Renal cortical epithelial cell (primary cell): ENCODE measurements around the gene VSIG10L2. TPM values are rescaled to one million over a fixed set of nuclear protein-coding genes. Genes with fewer than 3 reads are reported as not detected.

Experiments
- DNase-seq: peaks from one replicate; pipeline ENCODE4 v3.0.0-alpha.2; 2011; ENCODE audit warnings: low read depth
- total RNA-seq: library from RNA; depleted of rRNA; stranded (reverse); fragments of >200 nt; gene quantifications from 2 replicates; pipeline ENCODE4 v1.2.3, GENCODE V29; 2014

The VSIG10L2 gene
- total RNA-seq, 1 donor from 2014 or later, result not detected

DNA sequence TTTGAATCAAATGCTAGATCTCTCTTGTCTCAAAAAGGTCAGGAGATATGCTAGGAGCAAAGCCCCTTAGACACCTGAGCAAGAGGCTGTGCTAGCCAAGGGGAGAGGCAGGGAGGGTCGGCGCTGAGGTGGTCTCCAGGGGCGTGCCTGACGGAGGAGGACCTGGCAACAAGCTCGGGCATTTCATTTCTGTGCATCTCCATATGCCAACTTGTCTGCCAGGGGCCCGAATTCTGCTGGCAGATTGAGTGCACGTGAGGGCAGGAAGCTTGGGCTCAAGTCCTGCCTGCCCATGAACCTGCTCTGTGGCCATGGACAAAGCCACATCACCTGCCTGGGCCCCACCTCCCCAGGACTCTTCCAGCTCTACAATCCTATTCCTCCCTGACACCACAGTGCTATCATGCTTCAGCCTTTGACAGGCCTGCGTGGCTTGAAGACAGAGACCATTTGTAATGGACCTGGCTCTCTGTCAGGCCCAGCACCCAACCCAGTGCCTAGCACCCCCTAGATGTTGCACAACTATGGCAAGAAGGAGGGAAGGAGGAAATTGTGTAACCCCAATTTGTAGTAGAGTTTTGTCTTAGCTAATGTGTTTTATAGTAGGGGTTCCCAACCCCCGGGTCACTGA, 16.3 kb upstream of the VSIG10L2 start:
- no peak for DNase-seq

DNA sequence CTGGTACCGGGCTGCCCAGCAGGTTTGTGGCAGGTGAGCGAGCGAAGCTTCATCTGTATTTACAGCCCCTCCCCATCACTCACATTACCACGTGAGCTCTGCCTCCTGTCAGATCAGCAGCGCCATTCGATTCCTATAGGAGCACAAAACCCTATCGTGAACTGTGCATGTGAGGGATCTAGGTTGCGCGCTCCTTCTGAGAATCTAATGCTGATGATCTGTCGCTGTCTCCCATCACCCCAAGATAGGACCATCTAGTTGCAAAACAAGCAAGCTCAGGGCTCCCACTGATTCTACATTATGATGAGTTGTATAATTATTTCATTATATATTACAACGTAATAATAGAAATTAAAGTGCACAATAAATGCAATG, 15.8 kb upstream of the VSIG10L2 start:
- no peak for DNase-seq

DNA sequence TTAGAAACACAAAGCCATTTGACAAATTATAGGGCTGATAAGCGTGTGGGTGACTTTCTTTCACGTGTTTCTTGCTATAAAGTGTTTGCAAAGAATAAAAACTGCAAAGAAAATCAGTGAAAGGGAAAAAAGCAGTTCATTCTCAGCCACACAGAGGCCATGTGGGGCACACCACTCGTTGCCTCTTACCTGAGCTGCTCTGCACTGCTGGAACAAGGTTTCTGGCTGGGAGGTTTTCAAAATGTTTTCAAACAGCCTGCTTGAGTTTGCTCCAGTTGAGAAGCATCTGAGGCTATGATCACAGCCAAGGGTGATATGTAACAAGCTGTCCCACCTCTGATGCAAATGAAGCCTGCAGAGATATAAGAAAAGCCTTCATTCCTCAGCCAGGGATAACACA, 14.7 kb upstream of the VSIG10L2 start:
- DNase-seq, result no peak

DNA sequence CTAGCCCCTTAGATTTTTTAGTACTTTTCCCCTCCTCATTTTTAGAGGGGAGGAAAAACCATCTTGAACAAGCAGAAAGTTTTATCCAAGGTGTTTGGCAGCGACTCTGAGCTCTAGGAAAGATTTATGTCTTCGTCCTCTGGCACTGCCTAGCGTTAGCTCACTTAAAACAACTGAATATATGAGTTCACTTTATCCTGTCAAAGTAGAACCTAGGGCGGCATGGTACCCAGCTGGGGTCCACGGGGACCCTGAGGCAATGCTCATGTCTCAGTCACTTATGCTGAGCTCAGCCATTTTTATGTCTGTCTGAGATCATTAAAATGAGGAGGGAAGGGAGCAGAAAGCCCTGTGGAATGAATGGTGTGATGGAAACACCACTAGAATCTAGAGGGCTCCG, 14.2 kb upstream of the VSIG10L2 start:
- no peak for DNase-seq

DNA sequence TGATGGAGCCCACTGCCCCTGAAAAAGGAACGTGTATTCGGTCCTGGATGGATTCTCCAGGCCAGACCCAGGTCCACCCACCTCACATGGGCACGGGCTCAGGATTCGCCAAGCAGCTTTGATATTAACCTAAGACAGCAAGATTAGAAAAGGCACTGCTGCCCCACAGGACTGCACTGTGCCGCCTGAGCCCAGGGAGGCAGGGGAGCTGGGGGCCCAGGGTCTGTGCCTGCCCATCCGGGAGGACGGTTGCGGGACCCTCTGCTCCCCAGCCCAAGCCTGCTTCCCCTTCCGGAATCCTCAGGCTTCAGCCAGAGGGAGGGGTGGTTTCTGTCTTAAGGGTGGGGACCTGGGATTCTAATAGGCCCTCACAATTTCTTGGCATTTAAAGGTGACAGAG, 13.5 kb upstream of the VSIG10L2 start:
- no peak for DNase-seq

DNA sequence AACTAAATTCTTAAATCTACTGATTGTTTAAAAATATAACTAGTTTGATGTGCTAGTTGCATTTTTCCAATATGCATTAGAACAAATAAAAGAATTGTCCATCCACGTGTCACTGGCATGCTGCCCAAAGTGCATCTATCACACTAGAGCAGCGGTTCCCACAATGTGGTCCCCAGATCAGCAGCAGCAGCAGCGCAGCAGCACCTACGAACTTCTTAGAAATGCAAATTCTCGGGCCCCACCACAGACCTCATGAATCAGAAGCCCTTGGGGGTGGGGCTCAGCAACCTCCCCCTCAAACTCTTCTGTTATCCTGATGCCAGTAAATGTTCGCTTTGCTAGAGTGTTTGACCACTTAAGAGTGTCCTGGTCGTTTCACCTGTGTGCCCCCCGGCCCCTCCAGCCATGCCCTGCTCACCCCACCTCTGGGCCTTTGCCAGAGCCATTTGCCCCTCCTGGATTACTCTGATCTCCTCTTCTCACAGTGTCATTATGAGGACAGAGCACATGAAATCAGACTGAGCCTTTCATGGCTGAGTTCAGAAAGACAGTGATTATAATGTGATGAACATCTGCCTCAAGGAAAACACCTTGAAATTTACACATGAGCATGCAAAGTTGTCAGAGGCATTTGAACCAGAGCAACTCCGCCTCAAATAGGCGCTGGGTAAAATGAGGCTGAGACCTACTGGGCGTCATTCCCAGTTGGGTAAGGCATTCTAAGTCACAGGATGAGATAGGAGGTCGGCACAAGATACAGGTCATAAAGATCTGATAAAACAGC, 12.6 kb upstream of the VSIG10L2 start:
- no peak for DNase-seq

DNA sequence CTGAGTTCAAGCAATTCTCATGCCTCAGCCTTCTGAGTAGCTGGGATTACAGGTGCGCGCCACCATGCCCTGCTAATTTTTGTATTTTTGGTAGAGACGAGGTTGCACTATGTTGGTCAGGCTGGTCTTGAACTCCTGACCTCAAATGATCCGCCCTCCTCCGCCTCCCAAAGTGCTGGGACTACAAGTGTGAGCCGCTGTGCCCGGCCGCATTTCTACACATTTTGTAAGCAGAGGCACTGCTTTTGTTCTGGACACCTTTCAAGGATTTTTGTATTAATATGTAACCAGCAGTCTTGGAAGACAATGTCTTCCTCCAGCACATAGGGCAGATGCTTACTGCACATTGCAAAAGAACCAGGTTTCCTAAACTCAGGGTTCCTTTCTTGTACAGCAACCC, 11.4 kb upstream of the VSIG10L2 start:
- no peak for DNase-seq

DNA sequence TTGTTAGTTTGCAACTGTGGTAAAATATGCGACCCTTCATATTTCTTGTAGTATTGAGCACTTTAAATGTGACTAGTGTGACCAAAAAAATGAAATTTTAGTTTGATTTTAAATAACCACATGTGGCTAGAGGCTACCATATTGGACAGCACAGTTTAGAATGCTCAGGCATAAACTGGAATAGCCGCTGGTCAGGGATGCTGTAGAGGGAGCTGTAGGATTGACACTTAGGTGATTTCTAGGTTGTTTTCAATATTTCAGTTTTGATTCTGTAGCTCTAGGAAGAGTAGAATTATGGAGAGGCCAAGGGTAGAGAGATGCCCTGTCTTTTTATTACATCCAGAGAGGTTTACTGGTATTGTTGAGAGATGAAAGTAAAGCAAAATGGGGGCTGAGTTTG, 10.8 kb upstream of the VSIG10L2 start:
- no peak for DNase-seq

DNA sequence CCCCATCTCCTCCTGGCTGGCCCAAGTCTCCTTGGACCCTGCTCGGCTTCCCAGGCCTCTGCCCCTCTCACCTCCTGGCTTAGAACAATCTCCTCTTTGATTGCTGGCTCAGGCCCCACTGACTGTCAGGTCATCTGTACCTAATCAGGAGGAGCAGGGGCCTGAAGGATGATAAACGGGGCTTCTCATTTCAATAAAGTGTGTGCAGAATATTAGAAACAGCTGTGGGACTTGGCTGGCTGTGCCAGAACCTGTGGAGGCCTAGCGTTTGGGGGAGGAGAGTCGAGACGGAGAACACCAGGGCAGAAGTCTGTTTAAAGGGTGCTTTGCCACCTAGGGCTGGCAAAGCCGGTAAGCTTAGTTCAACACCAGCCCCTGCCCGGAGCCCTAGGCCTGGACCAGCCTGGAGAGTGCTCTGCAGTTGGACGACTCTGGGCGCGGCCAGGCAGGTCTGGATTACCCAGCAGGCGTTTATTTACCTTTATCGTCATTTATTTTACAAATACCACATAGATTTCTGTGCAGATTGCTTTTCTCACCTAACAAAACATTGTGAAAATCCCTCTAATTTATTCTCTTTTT, 10.1 kb upstream of the VSIG10L2 start:
- DNase-seq, result no peak

DNA sequence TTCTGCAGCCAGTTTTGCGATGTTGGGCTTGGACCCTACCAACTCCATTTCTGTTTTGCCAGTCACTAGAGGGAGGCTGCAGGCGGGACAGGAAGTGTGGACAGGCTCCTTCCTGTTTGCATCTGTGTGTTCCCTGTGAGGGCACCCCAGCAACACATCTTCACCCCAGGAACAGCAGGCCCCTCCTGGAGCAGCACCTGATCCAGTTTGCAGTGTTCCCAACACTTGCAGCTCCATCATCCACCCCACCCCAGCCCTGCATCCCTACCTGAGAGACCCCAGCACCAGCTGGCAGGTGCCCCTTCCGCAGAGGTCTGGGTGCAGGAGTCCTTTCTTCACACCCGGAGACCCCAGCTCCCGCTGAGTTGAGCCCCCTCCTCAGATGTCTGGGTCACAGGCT, 7.4 kb upstream of the VSIG10L2 start:
- no peak for DNase-seq

DNA sequence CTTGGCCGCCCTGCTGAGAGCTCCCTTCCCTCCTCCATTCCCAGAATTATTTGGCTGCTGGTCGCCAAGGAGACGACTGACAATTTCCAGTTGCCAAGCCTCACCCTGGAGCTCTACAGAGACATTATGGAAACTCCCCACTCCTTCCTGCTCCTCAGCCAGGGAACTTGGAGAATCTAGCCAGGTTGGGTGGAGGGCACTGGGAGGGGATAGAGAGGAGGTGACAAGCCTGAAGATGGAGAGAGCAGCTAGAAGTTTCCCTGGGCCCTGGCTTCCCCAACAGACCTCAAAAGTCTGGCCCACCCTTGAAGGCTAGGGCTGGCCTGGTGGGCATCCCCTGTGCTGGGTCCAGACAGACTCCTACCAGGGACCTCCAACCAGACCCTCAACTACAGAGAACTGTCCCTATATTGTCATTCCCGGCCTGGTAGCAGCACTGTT, 6.7 kb upstream of the VSIG10L2 start:
- DNase-seq, result no peak

DNA sequence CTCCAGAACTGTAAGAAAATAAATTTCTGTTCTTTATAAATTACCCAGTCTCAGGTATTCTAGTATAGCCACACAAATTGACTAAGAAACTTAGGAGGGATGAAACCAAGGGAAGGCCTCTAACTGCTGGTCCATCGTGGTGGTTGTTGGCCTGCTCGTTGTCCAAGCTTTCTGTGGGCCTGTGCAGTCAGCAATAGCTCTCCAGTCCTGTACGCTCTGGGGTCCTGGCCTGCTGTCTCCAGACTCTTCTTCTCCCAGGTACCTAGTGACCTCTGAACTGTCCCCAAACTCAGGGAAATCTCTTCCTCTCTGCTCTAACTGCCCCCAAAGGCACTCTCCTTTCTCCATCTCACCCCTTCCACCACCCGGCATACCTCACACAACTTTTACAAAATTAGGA, 5.7 kb upstream of the VSIG10L2 start:
- no peak for DNase-seq

DNA sequence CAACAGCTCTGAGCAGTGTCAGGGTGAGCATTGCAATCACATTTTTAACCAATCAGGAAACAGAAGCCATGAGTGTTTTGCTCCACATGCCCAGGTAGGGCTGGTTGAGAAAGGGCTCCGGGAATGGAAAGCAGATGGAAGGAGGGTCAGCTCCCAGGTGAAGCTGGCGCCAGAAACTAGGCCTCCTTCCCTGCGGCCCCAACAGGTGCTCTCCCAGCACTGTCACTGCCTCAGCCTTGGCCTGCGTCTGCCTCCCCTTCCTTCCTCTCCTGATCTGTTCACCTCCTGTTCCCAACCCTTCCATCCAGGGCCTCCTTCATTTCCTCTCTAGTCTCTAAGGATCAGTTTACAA, 4.6 kb upstream of the VSIG10L2 start:
- no peak for DNase-seq

DNA sequence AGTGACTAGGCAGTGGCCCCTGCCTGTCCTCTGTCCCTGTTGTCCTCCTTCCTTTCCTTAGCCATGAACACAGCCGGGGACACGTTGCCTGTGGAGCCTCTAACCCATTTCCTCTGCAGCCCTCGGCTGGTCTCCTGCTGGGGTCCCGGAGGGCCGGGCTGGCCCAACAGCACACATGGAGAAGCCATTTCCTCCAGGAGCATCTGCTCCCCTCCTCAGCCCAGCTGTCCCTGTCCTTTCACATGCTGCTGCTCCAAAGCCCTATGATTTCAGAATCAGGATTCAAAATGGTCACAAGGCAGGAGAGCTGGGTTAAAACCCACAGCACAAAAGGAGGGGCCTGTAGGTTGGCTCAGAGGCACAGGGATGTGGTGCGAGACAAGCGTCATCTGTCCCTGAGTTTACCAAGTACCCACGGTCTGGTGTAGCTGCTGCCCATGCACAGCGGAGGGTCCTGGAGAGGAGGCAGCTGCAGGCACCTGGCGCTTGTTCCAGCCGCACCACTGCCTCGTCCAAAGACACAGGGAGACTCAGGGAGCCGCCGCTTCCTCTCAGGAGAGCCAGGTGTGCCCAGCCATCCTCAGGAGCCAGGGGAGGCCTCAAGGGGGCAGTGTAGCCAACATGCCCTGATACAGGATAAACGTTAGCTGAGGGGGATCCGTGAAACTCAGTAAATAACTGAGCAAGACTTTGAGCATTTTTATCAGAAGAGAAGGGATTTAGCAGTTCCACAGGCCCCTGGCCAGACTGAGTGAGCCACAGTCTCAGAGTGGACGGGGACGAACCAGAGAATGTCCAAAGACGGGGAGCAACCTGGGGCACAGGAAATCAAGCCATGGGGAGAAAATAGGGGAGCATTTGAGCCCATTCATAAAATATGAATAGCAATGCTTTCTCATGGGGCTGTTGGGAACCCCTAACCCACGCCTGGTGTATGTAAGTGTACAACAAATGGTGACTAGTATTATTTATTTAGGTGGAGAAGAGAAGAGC, 3.9 kb upstream of the VSIG10L2 start:
- peak; percentile 12 for DNase-seq

DNA sequence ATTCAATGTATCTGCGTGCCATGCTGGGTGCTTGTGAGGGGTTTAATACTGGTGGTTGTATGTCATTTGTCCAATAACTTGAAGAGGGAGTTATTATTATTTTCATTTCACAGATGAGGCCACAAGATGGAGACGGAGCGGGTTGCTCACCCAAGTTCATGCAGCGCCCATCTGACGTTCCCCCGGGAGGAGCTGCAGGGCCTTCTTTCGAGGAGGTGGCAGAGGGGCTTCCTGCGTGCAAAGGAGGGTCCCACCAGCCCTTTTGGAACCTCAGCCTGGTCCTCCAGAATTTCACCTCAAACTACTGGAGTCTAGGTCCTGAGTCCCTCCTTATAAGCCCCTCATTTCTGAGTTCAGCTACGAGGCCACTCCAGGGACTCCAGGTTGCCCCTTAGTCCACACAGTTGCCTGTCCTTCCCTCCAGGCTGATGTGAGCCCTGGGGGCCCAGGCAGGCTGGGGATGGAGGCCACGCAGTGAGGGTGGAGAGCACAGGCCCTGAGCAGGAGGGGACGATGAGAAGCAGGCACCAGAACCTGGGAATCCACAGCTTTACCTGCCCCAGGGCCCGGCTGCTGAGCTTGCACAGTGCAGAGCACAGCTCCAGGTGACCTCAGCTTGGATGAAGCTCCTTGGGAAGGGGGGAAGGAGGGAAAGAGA, 2.9 kb upstream of the VSIG10L2 start:
- no peak for DNase-seq

DNA sequence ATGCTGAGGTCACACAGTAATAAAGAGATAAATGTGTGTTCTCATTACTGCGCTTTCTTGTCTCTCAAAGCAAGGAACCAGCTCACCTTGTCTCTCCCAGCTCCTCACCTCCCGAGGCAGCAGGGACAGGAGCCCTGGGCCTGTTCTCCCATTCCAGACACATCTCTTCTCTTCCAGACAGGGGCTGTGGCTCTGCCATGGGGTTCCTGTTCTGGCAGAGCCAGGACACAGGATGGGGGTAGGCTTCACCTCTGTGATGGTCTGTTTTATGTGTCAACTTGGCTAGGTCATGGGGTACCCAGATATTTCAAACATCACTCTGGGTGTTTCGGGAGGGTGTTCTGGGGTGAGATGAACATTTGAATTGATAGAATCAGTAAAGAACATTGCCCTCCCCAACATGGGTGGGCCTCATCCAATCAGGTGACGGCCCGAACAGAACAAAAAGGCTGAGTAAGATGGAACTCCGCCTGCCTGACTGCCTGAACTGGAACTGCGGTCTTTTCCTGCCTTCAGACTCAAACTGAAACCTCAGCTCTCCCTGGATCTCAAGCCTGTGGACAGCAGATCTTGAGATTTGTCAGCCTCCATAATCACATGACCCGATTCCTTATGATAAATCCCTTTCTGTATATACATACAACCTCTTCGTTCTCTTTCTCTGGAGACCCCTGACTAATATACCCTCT, 2.0 kb upstream of the VSIG10L2 start:
- DNase-seq, result no peak

DNA sequence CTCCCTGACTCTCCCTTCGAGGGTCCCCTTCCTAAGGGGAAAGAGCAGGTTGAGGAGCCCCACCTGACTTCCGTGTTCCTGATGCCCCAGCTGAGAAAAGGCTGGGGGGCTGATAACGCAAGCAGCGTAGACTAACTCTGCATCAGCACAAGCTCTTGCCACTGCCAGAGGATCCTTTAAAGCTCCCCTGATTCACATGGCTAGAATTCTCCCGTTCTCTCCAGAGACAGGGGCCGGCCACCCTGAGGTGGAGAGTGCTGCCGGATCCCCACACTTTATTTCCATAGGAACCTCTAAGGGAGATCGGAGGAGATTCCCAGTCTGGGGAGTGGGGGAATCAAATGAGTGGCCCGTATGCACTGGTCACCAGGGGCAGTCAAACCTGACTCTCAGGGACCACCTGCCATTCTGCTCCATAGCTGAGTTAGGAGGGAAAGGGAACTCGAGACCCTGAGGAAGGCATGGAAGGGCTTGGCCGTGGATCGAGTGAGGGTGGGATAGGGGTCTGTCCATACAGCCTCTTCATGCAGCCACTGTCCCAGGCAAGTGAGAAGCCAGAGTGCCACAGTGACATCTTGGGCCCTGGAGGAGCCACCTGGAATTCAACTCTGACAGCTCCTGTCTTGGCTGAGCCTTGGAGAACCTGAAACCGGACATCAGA, 1.4 kb upstream of the VSIG10L2 start:
- no peak for DNase-seq

DNA sequence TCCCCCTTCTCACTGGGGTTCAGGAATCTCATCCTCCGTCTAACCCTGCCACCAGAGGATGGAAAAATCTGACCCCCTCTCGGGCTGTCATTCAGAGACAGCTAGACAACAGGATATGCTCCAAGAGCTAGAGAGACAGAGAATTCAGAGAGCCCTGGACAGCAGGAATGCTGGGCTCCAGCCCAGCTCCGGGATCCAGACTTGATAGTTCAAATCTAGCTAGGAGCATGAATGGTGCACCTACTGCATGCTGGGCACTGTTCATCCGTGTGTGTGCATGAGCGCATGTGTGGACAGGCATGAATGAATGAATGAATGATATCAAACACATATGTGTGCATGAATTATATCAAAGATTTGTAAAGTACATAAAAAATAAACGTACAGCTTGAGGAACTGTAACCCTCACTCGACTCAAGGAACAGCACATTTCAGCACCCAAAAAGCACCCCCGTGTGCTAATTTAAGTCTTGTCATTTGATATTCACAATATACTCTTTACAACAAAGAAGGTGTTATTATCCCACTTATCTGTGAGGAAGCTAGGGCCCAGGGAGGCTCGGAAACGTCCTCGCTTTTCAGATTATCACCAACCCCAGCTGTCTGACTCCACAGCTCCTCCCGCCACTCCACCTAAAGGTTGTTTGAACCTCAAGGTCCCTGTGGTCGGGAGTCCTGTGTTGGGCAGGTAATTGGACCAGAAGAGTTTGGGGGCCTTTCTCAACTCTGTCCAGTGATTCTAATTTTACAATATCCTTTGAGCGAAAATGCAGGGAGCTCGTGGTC, 640 bp upstream of the VSIG10L2 start:
- no peak for DNase-seq

DNA sequence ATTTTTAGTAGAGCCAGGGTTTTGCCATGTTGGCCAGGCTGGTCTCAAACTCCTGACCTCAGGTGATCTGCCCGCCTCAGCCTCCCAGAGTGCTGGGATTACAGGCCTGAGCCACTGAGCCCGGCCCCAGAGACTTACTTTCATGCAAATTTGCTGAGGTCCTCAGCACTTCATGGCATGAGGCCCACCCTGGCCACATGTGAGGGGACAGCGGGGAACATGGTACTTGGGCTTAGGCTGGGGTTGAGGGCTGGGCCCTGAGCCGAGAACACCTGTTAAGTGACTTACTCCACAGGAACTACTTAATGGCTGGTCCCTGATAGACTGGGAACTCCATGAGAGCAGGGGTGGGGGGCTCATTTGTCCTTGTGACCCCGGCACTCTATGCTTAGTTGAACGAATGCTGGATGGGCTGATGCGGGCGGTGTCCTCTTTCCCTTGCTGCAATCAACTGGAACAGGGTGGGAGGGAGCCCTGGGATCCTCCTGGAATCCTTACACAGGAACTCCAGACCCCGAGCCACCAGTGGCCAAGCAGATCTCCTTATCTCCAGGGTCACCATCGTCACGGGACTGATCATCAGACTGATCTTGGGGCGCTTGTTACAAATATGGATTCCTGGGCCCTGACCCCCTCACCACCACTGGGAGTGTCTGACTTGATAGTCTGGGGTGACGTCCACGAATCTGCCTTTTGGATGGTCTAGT, 1.0 kb downstream of the VSIG10L2 start:
- no peak for DNase-seq
